Activated naive CD8-positive, alpha-beta T cell treated with anti-CD3 and anti-CD28 coated beads, Interleukin-2, amount 50 U/mL, for 24 hours (primary cell): ENCODE measurements around the gene MED27.
"Not testable (repeated sequence)": the region's sequence is repeated elsewhere in the genome, so short reads cannot be mapped to it uniquely, and the experiment has no call there.

Source experiments
- ATAC-seq: fragments of 150-1000 bp; cut with Tn5 transposase; one replicate; pipeline ENCODE4 v1.10.0; 2021
- DNase-seq: peaks from one replicate; pipeline ENCODE4 v3.0.0; 2021
- H3K27ac Mint-ChIP-seq: one replicate; pipeline ENCODE4 v1.8.0; 2021; ENCODE audit warnings: mild to moderate bottlenecking, mixed read lengths
- H3K27me3 Mint-ChIP-seq: one replicate; pipeline ENCODE4 v1.8.0; 2021; ENCODE audit warnings: mixed read lengths
- H3K36me3 Mint-ChIP-seq: one replicate; pipeline ENCODE4 v1.8.0; 2021; ENCODE audit warnings: low read depth, mixed read lengths
- H3K4me1 Mint-ChIP-seq: one replicate; pipeline ENCODE4 v1.8.0; 2021; ENCODE audit warnings: mixed read lengths
- H3K4me3 Mint-ChIP-seq: one replicate; pipeline ENCODE4 v1.8.0; 2021; ENCODE audit warnings: mild to moderate bottlenecking, moderate library complexity, mixed read lengths
- H3K9me3 Mint-ChIP-seq: one replicate; pipeline ENCODE4 v1.8.0; 2021; ENCODE audit warnings: mixed read lengths

The MED27 gene

GRCh38 chr9:132023419-132024180 lies 56.1 kb downstream of the MED27 start:
- ATAC-seq (no peak), DNase-seq (no peak)
- H3K9me3 Mint-ChIP-seq = no peaks in the 10 kb centered on the region
- no peaks in the 10 kb centered on the region for H3K27me3 Mint-ChIP-seq
- no peak overlapping the region for H3K27ac Mint-ChIP-seq
- H3K36me3 Mint-ChIP-seq = peaks cover 5% of the 10 kb centered on the region
- peaks cover 4% of the 10 kb centered on the region for H3K4me1 Mint-ChIP-seq
- no peak overlapping the region for H3K4me3 Mint-ChIP-seq

DNA sequence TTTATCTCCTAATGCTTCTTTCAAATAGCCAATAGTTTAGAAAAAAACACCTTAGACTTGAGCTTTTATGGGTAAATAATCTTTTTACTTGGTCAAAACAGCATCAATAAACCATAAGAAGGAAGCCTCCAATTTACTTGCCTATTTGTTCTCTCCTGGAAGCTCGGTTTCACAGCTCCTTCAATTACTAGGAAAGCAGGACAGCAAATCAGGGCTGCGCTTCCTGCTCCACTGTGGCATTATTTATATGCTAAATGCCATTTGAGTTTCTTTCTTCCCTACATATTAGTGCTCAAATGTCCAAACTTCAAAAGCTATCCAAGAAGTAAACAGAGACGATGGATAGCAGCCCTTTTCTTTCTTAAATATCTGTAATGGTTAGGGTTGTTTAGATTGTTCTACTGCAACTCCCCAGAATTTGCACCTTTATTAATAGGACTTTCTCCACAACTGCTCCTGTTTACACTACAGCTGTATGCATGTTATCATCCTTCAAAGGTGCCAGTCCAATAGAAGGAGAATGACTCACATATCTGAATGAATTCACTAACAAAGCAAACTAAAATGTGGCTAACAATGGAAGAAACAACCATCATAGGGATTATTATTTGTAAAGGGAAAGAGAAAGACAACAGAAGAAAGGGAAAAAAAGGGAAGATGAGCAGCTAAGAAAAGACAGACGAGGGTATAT lies 58.7 kb downstream of the MED27 start:
- H3K4me3 Mint-ChIP-seq = no peak overlapping the region
- H3K4me1 Mint-ChIP-seq = peaks cover 4% of the 10 kb centered on the region
- H3K36me3 Mint-ChIP-seq = peaks cover 5% of the 10 kb centered on the region
- H3K9me3 Mint-ChIP-seq = no peaks in the 10 kb centered on the region
- ATAC-seq (no peak), DNase-seq (no peak)
- no peak overlapping the region for H3K27ac Mint-ChIP-seq
- no peaks in the 10 kb centered on the region for H3K27me3 Mint-ChIP-seq

DNA sequence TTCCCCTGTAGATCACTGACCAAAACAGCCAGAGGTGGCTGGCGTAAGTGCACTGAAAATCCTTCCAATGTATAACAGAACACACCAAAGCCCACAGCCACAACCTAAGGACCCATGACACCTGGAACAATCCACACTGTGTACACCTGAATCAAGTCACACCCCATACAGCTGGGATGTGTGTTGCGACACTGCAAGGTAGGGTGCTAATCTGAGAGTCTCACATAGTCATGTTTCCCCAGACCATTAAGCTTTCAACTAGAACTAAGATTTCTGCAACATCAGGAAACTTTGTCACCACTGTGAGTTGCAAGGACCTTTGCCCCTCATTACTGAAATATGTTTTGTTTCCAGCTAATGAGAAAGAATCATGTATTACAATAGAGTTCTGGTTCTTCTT lies 59.4 kb downstream of the MED27 start:
- no peak overlapping the region for H3K4me3 Mint-ChIP-seq
- no peak for DNase-seq
- H3K9me3 Mint-ChIP-seq = no peaks in the 10 kb centered on the region
- peaks cover 5% of the 10 kb centered on the region for H3K36me3 Mint-ChIP-seq
- ATAC-seq = no peak
- H3K4me1 Mint-ChIP-seq = peaks cover 4% of the 10 kb centered on the region
- no peak overlapping the region for H3K27ac Mint-ChIP-seq
- no peaks in the 10 kb centered on the region for H3K27me3 Mint-ChIP-seq

GRCh38 chr9:132019702-132020101 lies 60.0 kb downstream of the MED27 start:
- H3K9me3 Mint-ChIP-seq = no peaks in the 10 kb centered on the region
- DNase-seq (no peak), ATAC-seq (no peak)
- H3K4me3 Mint-ChIP-seq = no peak overlapping the region
- peaks cover 4% of the 10 kb centered on the region for H3K4me1 Mint-ChIP-seq
- H3K27ac Mint-ChIP-seq = no peak overlapping the region
- H3K36me3 Mint-ChIP-seq = peaks cover 4% of the 10 kb centered on the region
- no peaks in the 10 kb centered on the region for H3K27me3 Mint-ChIP-seq

DNA sequence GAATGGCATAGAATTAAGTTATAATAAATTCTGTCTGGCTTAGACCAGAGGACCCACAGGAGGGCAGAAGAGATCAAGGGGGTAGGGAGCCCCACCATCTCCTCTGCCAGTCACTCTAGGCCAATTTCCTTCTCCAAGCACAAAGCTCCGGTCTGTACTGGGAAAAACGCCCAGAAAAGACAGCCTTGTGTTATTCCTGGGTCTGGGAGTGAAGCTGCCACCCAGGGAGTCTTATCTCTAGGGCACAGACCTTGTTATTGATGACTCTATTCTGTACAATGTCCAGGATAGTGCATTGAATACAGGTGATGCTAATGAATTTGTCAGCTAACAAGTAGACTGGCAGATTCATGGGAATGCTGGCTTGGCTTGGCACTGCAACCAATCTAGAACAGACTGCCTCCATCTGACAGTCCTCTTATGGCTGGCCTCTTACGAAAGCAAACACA lies 60.7 kb downstream of the MED27 start:
- H3K4me3 Mint-ChIP-seq = no peak overlapping the region
- peaks cover 9% of the 10 kb centered on the region for H3K36me3 Mint-ChIP-seq
- no peaks in the 10 kb centered on the region for H3K9me3 Mint-ChIP-seq
- ATAC-seq (no peak), DNase-seq (no peak)
- H3K27ac Mint-ChIP-seq = no peak overlapping the region
- H3K4me1 Mint-ChIP-seq = peaks cover 4% of the 10 kb centered on the region
- H3K27me3 Mint-ChIP-seq = no peaks in the 10 kb centered on the region

DNA sequence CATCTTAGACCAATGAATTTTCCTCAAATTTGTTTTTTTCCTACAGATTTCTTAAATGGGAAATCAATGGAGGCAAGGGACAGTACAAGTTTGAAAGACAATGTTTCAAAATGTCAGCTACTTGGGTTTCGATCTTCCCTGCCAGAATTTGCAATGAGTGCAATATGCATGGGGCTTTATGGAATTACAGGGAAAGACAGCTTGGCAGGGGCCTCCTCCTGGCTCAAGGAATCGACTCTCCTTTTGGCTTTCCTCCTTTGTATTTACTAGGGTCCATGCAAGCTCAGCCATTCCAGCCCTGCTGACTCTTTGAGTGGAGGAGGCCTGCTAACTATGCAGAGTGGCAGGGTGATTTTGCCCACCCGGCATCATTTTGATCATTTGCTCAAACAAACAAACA lies 63.2 kb downstream of the MED27 start:
- no peak overlapping the region for H3K27ac Mint-ChIP-seq
- no peak for DNase-seq
- peaks cover 23% of the 10 kb centered on the region for H3K36me3 Mint-ChIP-seq
- H3K4me3 Mint-ChIP-seq = no peak overlapping the region
- H3K27me3 Mint-ChIP-seq = no peaks in the 10 kb centered on the region
- no peak for ATAC-seq
- H3K4me1 Mint-ChIP-seq = peaks cover 4% of the 10 kb centered on the region
- H3K9me3 Mint-ChIP-seq = no peaks in the 10 kb centered on the region

GRCh38 chr9:132015866-132016265 lies 63.8 kb downstream of the MED27 start:
- no peak overlapping the region for H3K4me3 Mint-ChIP-seq
- no peak overlapping the region for H3K27ac Mint-ChIP-seq
- no peaks in the 10 kb centered on the region for H3K4me1 Mint-ChIP-seq

GRCh38 chr9:132014218-132014805 lies 65.4 kb downstream of the MED27 start:
- H3K27me3 Mint-ChIP-seq = no peaks in the 10 kb centered on the region
- H3K36me3 Mint-ChIP-seq = peaks cover 31% of the 10 kb centered on the region
- H3K4me3 Mint-ChIP-seq = no peak overlapping the region
- no peaks in the 10 kb centered on the region for H3K9me3 Mint-ChIP-seq
- no peaks in the 10 kb centered on the region for H3K4me1 Mint-ChIP-seq
- ATAC-seq = no peak
- H3K27ac Mint-ChIP-seq = no peak overlapping the region
- DNase-seq = no peak

More at GRCh38 chr9:132015866-132016265, 63.8 kb downstream of the MED27 start:
- ATAC-seq (no peak), DNase-seq (no peak)
- Mint-ChIP-seq H3K36me3 (peaks cover 23% of the 10 kb centered on the region), H3K9me3 (no peaks in the 10 kb centered on the region), H3K27me3 (no peaks in the 10 kb centered on the region)

DNA sequence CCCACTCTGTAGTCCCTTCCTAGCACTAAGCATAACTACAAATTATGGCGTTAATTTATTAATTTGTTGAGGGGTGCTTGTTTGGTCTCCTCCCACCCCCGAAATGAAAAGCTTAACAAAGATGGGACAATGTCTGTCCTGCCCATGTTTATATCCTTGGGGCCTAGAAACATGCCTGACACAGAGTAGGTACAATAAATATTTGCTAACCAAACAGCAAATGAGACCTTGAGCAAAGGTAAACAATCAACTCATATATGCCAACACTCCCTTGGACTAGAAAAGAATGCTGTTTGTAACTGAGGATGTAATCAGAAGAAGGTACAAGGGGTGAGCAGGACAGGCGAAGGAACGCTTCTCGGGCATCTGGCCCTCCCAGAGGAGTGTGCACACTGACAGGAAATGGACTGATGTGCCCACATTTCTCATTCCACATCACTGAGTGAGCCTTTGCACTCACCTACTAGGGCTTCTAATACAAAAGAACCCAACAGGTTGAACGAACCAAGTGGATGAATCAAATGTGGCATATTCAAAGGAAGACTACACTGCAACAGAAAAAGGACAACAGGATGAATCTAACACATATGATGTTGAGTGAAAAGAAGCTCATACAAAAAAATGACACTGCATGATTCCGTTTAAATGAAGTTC lies 66.8 kb downstream of the MED27 start:
- Mint-ChIP-seq H3K4me3 (no peak overlapping the region), H3K36me3 (peaks cover 31% of the 10 kb centered on the region), H3K9me3 (no peaks in the 10 kb centered on the region), H3K4me1 (peaks cover 4% of the 10 kb centered on the region), H3K27ac (no peak overlapping the region), H3K27me3 (no peaks in the 10 kb centered on the region)
- DNase-seq (no peak), ATAC-seq (no peak)

- H3K4me3 Mint-ChIP-seq = no peak overlapping the region
- H3K27ac Mint-ChIP-seq = no peak overlapping the region
- H3K36me3 Mint-ChIP-seq = peaks cover 31% of the 10 kb centered on the region
- H3K4me1 Mint-ChIP-seq = peaks cover 12% of the 10 kb centered on the region
- no peaks in the 10 kb centered on the region for H3K27me3 Mint-ChIP-seq
- DNase-seq (no peak), ATAC-seq (no peak)
- H3K9me3 Mint-ChIP-seq = no peaks in the 10 kb centered on the region
Measured at GRCh38 chr9:132011896-132012295, 67.8 kb downstream of the MED27 start.

GRCh38 chr9:132011309-132011708 lies 68.4 kb downstream of the MED27 start:
- ATAC-seq (no peak), DNase-seq (no peak)
- H3K9me3 Mint-ChIP-seq = no peaks in the 10 kb centered on the region
- peaks cover 18% of the 10 kb centered on the region for H3K4me1 Mint-ChIP-seq
- no peak overlapping the region for H3K4me3 Mint-ChIP-seq
- H3K36me3 Mint-ChIP-seq = peaks cover 31% of the 10 kb centered on the region
- H3K27me3 Mint-ChIP-seq = no peaks in the 10 kb centered on the region
- H3K27ac Mint-ChIP-seq = no peak overlapping the region

- not testable (repeated sequence) for ATAC-seq, H3K9me3 Mint-ChIP-seq, DNase-seq, H3K4me3 Mint-ChIP-seq, H3K27me3 Mint-ChIP-seq, H3K27ac Mint-ChIP-seq
- Mint-ChIP-seq H3K36me3 (peaks cover 31% of the 10 kb centered on the region), H3K4me1 (peaks cover 28% of the 10 kb centered on the region)
Measured at GRCh38 chr9:132010201-132010600, 69.5 kb downstream of the MED27 start.

DNA sequence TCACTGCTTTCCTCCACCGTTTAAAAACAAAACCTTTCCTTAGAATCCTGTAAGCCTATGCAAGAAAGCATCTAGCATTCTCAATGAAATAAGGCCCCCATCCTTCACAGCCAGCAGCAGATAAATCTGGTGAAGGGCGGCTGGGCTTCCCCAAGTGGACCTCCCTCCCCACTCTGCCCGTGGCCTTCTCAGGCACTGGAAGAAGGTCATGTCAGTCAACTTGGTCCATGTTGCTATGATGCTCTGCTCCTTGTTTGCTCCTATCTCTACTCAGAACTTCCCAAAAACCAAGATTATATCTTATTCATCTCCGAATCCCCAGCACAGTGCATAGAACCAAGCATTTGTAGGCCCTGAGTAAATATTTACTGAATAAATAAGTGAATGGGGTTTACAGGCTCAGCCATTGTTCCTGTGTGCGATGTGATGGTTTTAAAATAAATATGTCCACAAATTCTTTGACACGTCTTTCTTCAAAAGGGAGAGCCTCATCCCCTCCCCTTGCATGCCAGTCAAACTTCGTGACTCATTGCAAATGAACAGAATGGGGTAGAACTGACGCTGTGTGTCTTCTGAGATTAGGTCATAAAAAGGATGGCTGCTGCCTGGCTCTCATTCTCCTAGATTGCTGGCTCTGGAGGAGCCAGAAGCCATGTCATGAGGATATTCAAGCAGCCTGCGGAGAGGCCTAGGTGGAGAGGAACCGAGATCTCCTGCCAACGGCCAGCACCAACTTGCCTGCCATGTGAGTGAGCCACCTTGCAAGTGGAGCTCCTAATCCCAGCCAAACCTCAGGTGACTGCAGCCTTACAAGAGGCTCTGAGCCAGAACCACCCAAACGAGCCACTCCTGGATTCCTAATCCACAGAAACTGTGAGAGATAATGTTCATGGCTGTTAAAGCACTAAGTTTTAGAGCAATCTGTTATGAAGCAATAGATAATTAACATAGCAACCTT lies 70.5 kb downstream of the MED27 start:
- ATAC-seq = no peak

More for the DNA sequence above, 70.5 kb downstream of the MED27 start:
- Mint-ChIP-seq H3K27ac (no peak overlapping the region), H3K4me3 (no peak overlapping the region), H3K36me3 (peaks cover 26% of the 10 kb centered on the region), H3K27me3 (no peaks in the 10 kb centered on the region), H3K4me1 (peaks cover 36% of the 10 kb centered on the region), H3K9me3 (no peaks in the 10 kb centered on the region)
- DNase-seq = no peak
